Ascending aorta (tissue), 2 donors: ENCODE measurements around the gene BCAM. TPM values are rescaled to one million over a fixed set of nuclear protein-coding genes. Genes with fewer than 3 reads are reported as not detected.

Experiments
- DNase-seq, 2 donors: peaks; one replicate each; pipeline ENCODE4 v3.0.0-alpha.2; 2019; ENCODE audit warnings: low spot score in 2 of 2
- H3K27ac ChIP-seq, 2 donors: fragments of 200-600 bp; sonication (generic); one replicate each; pipeline ENCODE4 v1.5.1; 2016 to 2017; ENCODE audit warnings: mild to moderate bottlenecking in 1 of 2
- H3K27me3 ChIP-seq: fragments of 200-600 bp; sonication (generic); one replicate; pipeline ENCODE4 v1.5.1; 2017
- H3K36me3 ChIP-seq, 2 donors: fragments of 200-600 bp; sonication (generic); one replicate each; pipeline ENCODE4 v1.5.1; 2016
- H3K4me1 ChIP-seq, 2 donors: fragments of 200-600 bp; sonication (generic); one replicate each; pipeline ENCODE4 v1.5.1; 2016 to 2017; ENCODE audit warnings: mild to moderate bottlenecking in 1 of 2
- H3K4me3 ChIP-seq, 2 donors: fragments of 200-600 bp; sonication (generic); one replicate each; pipeline ENCODE4 v1.5.1; 2016 to 2017; ENCODE audit warnings: mild to moderate bottlenecking in 1 of 2
- H3K9me3 ChIP-seq, 2 donors: fragments of 200-600 bp; sonication (generic); one replicate each; pipeline ENCODE4 v1.5.1; 2016
- intact Hi-C: fragments of 100-400 bp; cut with DNase I; formaldehyde crosslinking; loops from one replicate; pipeline ENCODE4 v1.15.1; 2023
- total RNA-seq: library from RNA; depleted of rRNA; stranded (reverse); fragments of >200 nt; gene quantifications from one replicate; pipeline ENCODE4 v1.1.0, GENCODE V29; 2016
- TF ChIP-seq, protein P1 (sequence below), 3 experiments: fragments of 200-600 bp in 2 of 3; fragments of 450-650 bp in 1 of 3; sonication (generic) in 2 of 3; IDR thresholded peaks; one replicate each; pipeline ENCODE4 v1.5.1; 2016 to 2019; ENCODE audit warnings: antibody characterized with exemption in 3 of 3, mild to moderate bottlenecking in 1 of 3, moderate library complexity in 1 of 3

Gene BCAM, protein sequence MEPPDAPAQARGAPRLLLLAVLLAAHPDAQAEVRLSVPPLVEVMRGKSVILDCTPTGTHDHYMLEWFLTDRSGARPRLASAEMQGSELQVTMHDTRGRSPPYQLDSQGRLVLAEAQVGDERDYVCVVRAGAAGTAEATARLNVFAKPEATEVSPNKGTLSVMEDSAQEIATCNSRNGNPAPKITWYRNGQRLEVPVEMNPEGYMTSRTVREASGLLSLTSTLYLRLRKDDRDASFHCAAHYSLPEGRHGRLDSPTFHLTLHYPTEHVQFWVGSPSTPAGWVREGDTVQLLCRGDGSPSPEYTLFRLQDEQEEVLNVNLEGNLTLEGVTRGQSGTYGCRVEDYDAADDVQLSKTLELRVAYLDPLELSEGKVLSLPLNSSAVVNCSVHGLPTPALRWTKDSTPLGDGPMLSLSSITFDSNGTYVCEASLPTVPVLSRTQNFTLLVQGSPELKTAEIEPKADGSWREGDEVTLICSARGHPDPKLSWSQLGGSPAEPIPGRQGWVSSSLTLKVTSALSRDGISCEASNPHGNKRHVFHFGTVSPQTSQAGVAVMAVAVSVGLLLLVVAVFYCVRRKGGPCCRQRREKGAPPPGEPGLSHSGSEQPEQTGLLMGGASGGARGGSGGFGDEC
- total RNA-seq: 832 TPM

DNA sequence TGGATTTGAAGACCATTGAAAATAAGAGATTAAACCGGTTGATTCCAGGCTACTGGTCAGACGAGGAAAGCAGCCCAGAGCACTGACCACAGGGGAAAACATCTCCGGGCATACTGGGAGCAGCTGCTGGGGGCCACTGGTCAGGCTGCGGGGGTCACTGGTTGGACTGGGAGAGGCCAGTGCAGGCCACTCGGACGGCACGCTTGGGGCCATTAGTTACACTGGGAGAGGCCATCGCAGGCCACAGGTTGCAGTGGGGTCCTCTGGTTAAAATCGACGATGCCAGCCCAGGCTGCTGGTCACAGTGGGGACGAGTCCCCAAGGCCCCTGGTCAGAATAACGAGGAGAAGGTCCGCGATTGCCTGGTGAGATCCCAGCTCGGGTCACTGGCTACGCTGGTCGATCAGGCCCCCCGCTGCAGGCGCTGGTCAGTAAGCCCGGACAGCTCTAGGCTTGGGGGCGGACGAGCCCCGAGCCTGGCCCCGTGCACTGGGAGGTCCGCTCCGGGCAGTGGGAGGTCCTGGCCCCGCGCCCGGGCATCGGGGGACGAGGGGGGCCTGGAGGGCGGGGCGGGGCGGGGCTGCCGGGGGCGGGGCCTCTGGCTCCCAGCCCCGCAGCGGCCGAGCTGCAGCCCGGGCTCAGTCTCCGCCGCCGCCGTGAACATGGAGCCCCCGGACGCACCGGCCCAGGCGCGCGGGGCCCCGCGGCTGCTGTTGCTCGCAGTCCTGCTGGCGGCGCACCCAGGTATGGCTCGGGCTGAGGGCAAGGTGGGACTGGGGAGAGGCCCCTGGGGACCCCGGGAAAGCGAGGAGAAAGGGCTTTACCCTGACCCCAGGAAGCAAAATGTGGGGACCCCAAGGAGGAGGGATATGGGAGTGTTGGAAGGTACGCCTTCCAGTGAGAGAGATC lies at the start of gene BCAM:
Gene BCAM (plus strand): TSS at position 641 of the 909 bp plus-strand sequence. CDS start 22 bp downstream, at position 663.
- H3K27ac ChIP-seq: peak within 1 kb of the TSS; percentile 77 to 79

DNA sequence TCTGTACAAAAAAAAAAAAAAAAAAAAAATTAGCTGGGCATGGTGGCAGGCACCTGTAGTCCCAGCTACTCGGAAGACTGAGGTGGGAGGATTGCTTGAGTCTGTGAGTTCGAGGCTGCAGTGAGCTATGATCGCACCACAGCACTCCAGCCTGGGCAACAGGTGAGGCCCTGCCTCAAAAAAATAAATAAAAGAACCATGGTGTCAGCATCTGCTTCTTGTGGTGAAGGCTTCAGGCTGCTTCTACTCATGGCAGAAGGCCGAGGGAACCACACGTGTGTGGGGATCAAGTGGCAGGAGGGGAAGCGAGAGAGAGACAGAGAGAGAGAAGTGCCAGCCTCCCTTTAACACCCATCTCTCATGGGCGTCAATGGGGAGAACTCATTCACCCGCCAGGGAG lies 46.9 kb upstream of the BCAM start:
- intact Hi-C loops: no loop called here
- Histone ChIP-seq H3K9me3 (no peaks in the 10 kb centered on the region), H3K4me1 (peaks cover under 1 to 12% of the 10 kb centered on the region in 2 donors), H3K4me3 (no peak overlapping the region), H3K36me3 (peaks cover 12 to 17% of the 10 kb centered on the region in 2 donors), H3K27me3 (no peaks in the 10 kb centered on the region), H3K27ac (no peak overlapping the region)
- TF ChIP-seq, protein P1, sequence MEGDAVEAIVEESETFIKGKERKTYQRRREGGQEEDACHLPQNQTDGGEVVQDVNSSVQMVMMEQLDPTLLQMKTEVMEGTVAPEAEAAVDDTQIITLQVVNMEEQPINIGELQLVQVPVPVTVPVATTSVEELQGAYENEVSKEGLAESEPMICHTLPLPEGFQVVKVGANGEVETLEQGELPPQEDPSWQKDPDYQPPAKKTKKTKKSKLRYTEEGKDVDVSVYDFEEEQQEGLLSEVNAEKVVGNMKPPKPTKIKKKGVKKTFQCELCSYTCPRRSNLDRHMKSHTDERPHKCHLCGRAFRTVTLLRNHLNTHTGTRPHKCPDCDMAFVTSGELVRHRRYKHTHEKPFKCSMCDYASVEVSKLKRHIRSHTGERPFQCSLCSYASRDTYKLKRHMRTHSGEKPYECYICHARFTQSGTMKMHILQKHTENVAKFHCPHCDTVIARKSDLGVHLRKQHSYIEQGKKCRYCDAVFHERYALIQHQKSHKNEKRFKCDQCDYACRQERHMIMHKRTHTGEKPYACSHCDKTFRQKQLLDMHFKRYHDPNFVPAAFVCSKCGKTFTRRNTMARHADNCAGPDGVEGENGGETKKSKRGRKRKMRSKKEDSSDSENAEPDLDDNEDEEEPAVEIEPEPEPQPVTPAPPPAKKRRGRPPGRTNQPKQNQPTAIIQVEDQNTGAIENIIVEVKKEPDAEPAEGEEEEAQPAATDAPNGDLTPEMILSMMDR (IDR thresholded peaks at IDR 0.05): no peak
- no peak for DNase-seq

More for the DNA sequence above, at the start of gene BCAM:
- peak within 1 kb of the TSS; percentile 74 to 88 for H3K4me3 ChIP-seq
- TF ChIP-seq, protein P1 (IDR thresholded peaks at IDR 0.05): no peak
- intact Hi-C loops: loop anchor here (1.0 to 2.0 kb wide), 2 partner anchors 13 to 36 kb away; no protein-coding TSS in a partner anchor
- H3K4me1 ChIP-seq: peaks cover 7 to 40% of the 10 kb centered on the region in 2 donors
- H3K36me3 ChIP-seq: peaks cover 15 to 22% of the 10 kb centered on the region in 2 donors
- no peaks in the 10 kb centered on the region for H3K27me3 ChIP-seq
- no peaks in the 10 kb centered on the region for H3K9me3 ChIP-seq
- peak in 1 of 2 donors; percentile 87 for DNase-seq

DNA sequence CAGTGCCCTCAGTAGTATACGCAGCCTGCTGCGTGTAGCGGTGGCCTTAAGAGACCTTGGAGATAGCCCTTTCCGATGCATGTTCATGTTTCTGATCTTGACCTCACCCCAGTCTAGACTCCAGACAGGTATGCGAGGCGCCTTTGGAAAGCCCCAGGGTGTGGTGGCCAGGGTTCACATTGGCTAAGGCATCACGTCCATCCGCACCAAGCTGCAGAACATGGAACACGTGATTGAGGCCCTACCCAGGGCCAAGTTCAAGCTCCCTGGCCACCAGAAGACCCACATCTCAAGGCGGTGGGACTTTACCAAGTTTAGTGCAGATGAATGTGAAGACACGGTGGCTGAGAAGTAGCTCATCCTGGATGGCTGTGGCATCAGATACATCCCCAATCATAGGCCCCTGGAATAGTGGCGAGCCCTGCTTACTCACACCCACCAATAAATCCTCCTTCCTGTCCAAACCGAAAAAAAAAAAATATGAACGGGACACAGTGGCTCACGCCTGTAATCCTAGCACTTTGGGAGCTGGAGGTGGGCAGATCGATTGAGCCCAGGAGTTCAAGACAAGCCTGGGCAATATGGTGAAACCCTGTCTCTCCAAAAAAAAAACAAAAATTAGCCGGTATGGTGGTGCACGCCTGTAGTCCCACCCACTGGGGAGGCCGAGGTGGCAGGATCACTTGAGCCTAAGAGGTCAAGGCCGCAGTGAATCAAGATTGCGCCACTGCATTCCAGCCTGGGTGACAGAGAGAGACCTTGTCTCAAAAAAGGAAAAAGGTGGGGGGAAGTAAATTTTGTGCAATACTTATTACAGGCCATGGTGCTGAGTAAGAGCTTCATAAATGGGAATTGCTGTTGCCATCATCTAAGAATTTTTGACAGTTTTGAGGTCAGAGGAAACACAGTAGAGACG lies 43.6 kb upstream of the BCAM start:
- H3K4me1 ChIP-seq: peaks cover 0 to 2% of the 10 kb centered on the region in 2 donors
- DNase-seq: no peak
- no peak overlapping the region for H3K27ac ChIP-seq
- H3K36me3 ChIP-seq: peaks cover 3 to 4% of the 10 kb centered on the region in 2 donors
- intact Hi-C loops: no loop called here
- no peaks in the 10 kb centered on the region for H3K27me3 ChIP-seq
- TF ChIP-seq, protein P1 (IDR thresholded peaks at IDR 0.05): no peak
- no peak overlapping the region for H3K4me3 ChIP-seq
- no peaks in the 10 kb centered on the region for H3K9me3 ChIP-seq

DNA sequence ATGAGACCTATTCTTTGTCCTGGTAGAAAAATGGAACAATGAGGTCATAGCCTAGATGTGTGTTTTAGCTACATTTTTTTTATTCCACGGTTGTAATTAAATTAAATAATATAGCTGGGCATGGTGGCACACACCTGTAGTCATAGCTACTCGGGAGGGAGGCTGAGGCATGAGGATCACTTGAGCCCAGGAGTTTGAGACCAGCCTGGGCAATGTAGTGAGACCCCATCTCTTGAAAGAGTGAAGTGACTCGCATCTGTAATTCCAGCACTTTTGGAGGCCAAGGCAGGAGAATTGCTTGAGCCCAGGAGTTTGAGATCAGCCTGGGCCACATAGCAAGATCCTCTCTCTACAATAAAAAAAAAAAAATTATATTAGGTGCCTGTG lies 43.0 kb upstream of the BCAM start:
- H3K27ac ChIP-seq: no peak overlapping the region
- no peaks in the 10 kb centered on the region for H3K36me3 ChIP-seq
- no peak for DNase-seq
- no peaks in the 10 kb centered on the region for H3K9me3 ChIP-seq
- peaks cover 0 to 2% of the 10 kb centered on the region in 2 donors for H3K4me1 ChIP-seq
- no peaks in the 10 kb centered on the region for H3K27me3 ChIP-seq
- TF ChIP-seq, protein P1 (IDR thresholded peaks at IDR 0.05): no peak
- H3K4me3 ChIP-seq: no peak overlapping the region
- intact Hi-C loops: no loop called here
